ENCODE data around the gene CYSRT1. TPM values are rescaled to one million over a fixed set of nuclear protein-coding genes. Genes with fewer than 3 reads are reported as not detected.

CYSRT1 gene
- total RNA-seq, 1 donor from 2014 or later, result 0.41 TPM

DNA sequence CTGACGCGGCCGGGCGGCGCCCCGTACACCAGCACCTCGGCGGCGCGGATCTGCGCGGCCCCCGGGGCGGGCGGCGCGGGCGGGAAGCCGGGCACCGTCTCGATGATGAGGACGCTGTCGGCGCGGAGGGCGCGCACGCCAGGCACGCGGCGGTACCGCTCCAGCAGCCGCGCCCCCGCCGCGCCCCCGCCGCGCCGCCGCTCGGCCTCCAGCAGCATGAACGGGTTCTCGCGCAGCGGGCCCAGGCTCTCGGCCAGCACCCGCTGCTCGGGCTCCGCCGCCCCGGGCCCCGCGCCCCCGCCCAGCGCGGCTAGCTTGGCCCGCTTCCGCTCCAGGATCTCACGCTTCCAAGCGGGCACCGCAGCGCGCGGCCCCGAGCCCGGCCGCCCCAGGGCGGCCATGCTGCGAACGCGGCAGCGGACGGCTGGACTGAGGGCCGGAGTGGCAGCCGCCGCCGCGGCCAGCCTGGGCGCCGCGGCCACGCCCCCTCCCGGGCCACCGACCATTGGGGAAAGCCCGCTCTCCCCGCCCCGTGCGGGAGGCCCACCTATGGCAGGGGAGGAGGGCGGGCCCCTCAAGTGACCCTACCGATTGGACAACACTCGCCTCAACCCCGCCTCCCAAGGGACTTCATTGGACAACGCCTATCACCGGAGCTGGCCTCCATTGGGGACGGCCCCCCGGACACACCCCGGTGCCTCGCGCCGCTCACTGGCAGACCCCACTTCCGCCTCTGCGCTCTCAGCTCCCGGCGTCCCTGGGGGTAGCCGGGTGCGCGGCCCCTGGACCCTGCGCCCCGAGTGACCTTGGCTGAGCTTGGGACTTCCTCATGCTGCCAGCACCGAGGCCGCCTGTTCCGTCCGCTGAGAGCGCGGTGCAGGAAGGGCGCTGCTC is 24.4 kb upstream of the CYSRT1 start, which contains the start of gene TPRN:
TSS of gene TPRN (minus strand) at position 431 of the 894 bp plus-strand sequence. CDS start at position 401, 30 bp downstream.
- Histone ChIP-seq H3K9me3 (no peaks in the 10 kb centered on the region), H3K4me3 (peak within 1 kb of the TSS; percentile 69), H3K36me3 (no peaks in the 10 kb centered on the region), H3K27me3 (no peaks in the 10 kb centered on the region), H3K27ac (peak within 1 kb of the TSS; percentile 87), H3K4me1 (peaks cover 51% of the 10 kb centered on the region)
- TF ChIP-seq, protein P1, sequence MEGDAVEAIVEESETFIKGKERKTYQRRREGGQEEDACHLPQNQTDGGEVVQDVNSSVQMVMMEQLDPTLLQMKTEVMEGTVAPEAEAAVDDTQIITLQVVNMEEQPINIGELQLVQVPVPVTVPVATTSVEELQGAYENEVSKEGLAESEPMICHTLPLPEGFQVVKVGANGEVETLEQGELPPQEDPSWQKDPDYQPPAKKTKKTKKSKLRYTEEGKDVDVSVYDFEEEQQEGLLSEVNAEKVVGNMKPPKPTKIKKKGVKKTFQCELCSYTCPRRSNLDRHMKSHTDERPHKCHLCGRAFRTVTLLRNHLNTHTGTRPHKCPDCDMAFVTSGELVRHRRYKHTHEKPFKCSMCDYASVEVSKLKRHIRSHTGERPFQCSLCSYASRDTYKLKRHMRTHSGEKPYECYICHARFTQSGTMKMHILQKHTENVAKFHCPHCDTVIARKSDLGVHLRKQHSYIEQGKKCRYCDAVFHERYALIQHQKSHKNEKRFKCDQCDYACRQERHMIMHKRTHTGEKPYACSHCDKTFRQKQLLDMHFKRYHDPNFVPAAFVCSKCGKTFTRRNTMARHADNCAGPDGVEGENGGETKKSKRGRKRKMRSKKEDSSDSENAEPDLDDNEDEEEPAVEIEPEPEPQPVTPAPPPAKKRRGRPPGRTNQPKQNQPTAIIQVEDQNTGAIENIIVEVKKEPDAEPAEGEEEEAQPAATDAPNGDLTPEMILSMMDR (IDR thresholded peaks at IDR 0.05), result no peak
- intact Hi-C loops (cut with DNase I), result no loop called here
- DNase-seq, result peak; percentile 100
- peak; percentile 95 for ATAC-seq

DNA sequence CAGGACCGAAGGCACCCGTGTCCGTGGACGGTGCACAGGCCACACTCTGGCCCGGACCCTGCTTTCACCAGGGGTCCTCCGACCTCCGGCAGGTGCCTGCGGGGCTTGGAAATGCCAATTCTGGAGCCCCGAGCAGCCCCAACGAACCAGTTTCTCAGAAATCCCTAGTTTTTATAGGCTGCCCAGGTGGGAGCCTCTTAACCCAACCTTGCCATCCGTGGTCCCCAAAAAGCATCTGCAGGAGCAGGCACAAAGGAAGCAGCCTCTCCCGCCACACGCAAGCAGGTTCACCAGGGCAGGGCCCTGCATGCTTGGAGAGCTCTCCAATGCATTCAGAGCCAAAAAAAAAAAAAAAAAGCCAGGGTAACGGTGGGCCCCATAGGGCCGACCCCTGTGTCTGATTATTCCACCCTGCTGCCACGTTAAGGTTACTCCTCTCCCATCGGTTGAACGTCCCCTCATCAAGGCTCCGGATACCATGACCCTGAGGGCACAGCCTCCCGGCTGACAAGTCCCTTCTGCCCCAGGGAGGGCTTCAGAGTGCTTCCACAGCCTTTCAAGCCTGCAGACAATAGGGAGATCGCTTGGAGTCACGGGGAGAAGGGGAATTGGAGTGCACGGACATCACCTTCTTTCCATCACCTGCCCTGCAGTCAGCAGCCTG is 23.6 kb upstream of the CYSRT1 start:
- Histone ChIP-seq H3K9me3 (no peaks in the 10 kb centered on the region), H3K36me3 (no peaks in the 10 kb centered on the region), H3K4me3 (peak overlapping the region; percentile 69), H3K27ac (peak overlapping the region; percentile 87), H3K4me1 (peaks cover 52% of the 10 kb centered on the region), H3K27me3 (no peaks in the 10 kb centered on the region)
- TF ChIP-seq, protein P1 (IDR thresholded peaks at IDR 0.05), result no peak
- intact Hi-C loops (cut with DNase I), result no loop called here
- no peak for DNase-seq
- ATAC-seq, result no peak

DNA sequence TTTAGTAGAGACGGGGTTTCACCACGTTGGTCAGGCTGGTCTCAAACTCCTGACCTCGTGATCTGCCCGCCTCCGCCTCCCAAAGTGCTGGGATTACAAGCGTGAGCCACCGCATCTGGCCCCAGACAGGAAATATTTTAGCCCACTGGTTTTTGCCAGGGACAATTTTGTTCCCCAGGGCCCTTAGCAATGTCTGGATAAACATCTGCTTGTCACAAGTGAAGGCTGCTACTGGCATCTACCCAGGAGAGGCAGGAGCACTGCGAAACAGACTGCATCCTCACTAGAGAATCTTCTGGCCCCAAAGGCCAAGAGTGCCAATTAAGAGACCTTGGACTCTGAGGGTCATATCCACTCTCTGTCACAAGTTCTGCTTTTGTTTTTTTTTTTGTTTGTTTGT is 22.0 kb upstream of the CYSRT1 start:
- Histone ChIP-seq H3K36me3 (no peaks in the 10 kb centered on the region), H3K27me3 (no peaks in the 10 kb centered on the region), H3K4me1 (peaks cover 58% of the 10 kb centered on the region), H3K4me3 (no peak overlapping the region), H3K27ac (no peak overlapping the region), H3K9me3 (no peaks in the 10 kb centered on the region)
- TF ChIP-seq, protein P1 (IDR thresholded peaks at IDR 0.05), result no peak
- ATAC-seq (no peak), DNase-seq (no peak)
- intact Hi-C loops (cut with DNase I), result no loop called here

DNA sequence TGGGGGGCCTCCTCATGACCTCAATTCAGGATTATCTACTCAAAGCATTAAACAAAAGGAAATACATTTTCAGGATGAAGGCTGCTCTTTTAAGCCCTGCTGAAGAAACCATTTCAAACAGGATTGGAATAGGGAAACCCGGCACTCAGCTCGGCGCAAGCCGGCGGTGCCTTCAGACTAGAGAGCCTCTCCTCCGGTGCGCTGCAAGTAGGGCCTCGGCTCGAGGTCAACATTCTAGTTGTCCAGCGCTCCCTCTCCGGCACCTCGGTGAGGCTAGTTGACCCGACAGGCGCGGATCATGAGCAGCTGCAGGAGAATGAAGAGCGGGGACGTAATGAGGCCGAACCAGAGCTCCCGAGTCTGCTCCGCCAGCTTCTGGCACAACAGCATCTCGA is 20.2 kb upstream of the CYSRT1 start:
- intact Hi-C loops (cut with DNase I), result no loop called here
- Histone ChIP-seq H3K27ac (peak overlapping the region; percentile 80), H3K9me3 (no peaks in the 10 kb centered on the region), H3K36me3 (no peaks in the 10 kb centered on the region), H3K4me3 (peak overlapping the region; percentile 83), H3K27me3 (no peaks in the 10 kb centered on the region), H3K4me1 (peaks cover 42% of the 10 kb centered on the region)
- TF ChIP-seq, protein P1 (IDR thresholded peaks at IDR 0.05), result no peak
- DNase-seq (no peak), ATAC-seq (no peak)

DNA sequence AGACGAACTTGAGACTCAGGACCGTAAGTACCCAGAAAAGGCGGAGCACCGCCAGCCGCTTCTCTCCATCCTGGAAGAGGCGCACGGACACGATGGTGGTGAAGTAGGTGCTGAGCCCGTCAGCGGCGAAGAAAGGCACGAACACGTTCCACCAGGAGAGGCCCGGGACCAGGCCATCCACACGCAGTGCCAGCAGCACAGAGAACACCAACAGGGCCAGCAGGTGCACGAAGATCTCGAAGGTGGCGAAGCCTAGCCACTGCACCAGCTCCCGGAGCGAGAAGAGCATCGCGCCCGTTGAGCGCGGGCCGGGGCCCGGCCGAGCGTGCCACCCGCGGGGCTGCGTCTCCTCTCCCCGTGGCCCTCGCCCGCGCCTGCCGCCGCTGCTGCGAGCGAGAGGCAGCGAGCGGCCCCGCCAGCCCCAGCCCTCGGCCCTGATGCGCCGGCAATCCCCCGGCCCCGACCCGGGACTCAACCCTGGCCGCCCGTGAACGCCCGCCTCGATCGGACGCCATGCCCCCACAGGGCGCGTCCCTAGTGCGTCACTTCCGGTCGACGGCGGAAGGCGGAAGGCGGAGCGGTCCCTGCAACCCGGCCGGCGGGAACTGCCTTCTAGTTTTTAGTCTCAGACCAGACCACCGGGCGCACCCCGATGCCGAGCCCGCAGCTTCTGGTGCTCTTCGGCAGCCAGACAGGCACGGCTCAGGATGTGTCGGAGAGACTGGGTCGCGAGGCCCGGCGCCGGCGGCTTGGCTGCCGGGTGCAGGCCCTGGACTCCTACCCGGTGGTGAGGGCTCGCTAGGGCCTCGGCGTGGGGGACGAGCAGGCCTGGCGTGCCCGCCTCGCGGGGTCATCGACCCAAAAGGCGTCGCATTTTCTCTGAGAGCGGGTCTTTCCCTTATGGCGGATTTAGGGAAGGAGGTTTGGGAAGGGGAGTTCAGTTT is 19.6 kb upstream of the CYSRT1 start, which contains the start of the genes NDOR1 and TMEM203:
TSS of gene NDOR1 (plus strand) at position 575 of the 944 bp plus-strand sequence. CDS start at position 653, 78 bp downstream.
TSS of gene TMEM203 (minus strand) at position 523 of the 944 bp plus-strand sequence. CDS start at position 289, 234 bp downstream.
- Histone ChIP-seq H3K27ac (peak within 1 kb of the TSS; percentile 80), H3K27me3 (no peaks in the 10 kb centered on the region), H3K4me3 (peak within 1 kb of the TSS; percentile 83), H3K36me3 (no peaks in the 10 kb centered on the region), H3K4me1 (peaks cover 41% of the 10 kb centered on the region), H3K9me3 (no peaks in the 10 kb centered on the region)
- intact Hi-C loops (cut with DNase I), result no loop called here
- DNase-seq (peak; percentile 97), ATAC-seq (peak; percentile 76)
- TF ChIP-seq, protein P1 (IDR thresholded peaks at IDR 0.05), result no peak
